MCF 10A (cell line): ENCODE data around the gene REXO4. TPM values are rescaled to one million over a fixed set of nuclear protein-coding genes. Genes with fewer than 3 reads are reported as not detected.

Experiments
- BruUV-seq: library from RNA; stranded (reverse); fragments of 400-500 nt; replicated peaks from 2 replicates; lab custom pipeline; 2021; lab: Mats Ljungman, UMichigan
- CTCF ChIA-PET: fragments of 300-600 bp; sonication (Branson Sonifier 250); formaldehyde crosslinking; extraction: SDS; loops from one replicate; lab custom pipeline; 2021; ENCODE audit warnings: antibody characterized with exemption, inconsistent platforms; lab: Yijun Ruan, JAX
- POLR2A ChIA-PET: fragments of 300-600, 350-650 bp; sonication (Branson Sonifier 250); formaldehyde crosslinking; extraction: SDS; loops from one replicate; lab custom pipeline; 2020; ENCODE audit warnings: antibody characterized with exemption, inconsistent platforms; lab: Yijun Ruan, JAX
- DNase-seq: peaks from one replicate; pipeline ENCODE4 v3.0.0-alpha.2; 2018; ENCODE audit not compliant: unreplicated experiment
- H3K27ac Mint-ChIP-seq: one replicate; pipeline ENCODE4 v1.8.0; 2022; ENCODE audit warnings: mild to moderate bottlenecking, low read depth, mixed read lengths; ENCODE audit not compliant: unreplicated experiment
- H3K27me3 Mint-ChIP-seq: one replicate; pipeline ENCODE4 v1.8.0; 2022; ENCODE audit warnings: mixed read lengths; ENCODE audit not compliant: insufficient read depth, unreplicated experiment
- H3K36me3 Mint-ChIP-seq: one replicate; pipeline ENCODE4 v1.8.0; 2022; ENCODE audit warnings: mild to moderate bottlenecking, moderate library complexity, mixed read lengths; ENCODE audit not compliant: insufficient read depth, unreplicated experiment
- H3K4me1 Mint-ChIP-seq: one replicate; pipeline ENCODE4 v1.8.0; 2022; ENCODE audit warnings: mixed read lengths; ENCODE audit not compliant: insufficient read depth, unreplicated experiment
- H3K4me3 Mint-ChIP-seq: one replicate; pipeline ENCODE4 v1.8.0; 2022; ENCODE audit warnings: mild to moderate bottlenecking, moderate library complexity, mixed read lengths; ENCODE audit not compliant: unreplicated experiment
- H3K9me3 Mint-ChIP-seq: one replicate; pipeline ENCODE4 v1.8.0; 2022; ENCODE audit warnings: mixed read lengths; ENCODE audit not compliant: unreplicated experiment
- intact Hi-C: fragments of 100-400 bp; cut with micrococcal nuclease; formaldehyde crosslinking; loops from 2 replicates; pipeline ENCODE4 v1.14.1; 2022
- total RNA-seq: library from RNA; stranded (reverse); gene quantifications from 2 replicates; pipeline ENCODE4 v1.2.3, GENCODE V29; 2022
- TF ChIP-seq, protein P1 (sequence below): fragments of 200-600 bp; IDR thresholded peaks from one replicate; pipeline ENCODE4 v1.8.0; 2022; ENCODE audit warnings: antibody characterized with exemption, mild to moderate bottlenecking; ENCODE audit not compliant: unreplicated experiment

Gene REXO4
- total RNA-seq, 1 experiment from 2014 or later: 38.1 TPM

DNA sequence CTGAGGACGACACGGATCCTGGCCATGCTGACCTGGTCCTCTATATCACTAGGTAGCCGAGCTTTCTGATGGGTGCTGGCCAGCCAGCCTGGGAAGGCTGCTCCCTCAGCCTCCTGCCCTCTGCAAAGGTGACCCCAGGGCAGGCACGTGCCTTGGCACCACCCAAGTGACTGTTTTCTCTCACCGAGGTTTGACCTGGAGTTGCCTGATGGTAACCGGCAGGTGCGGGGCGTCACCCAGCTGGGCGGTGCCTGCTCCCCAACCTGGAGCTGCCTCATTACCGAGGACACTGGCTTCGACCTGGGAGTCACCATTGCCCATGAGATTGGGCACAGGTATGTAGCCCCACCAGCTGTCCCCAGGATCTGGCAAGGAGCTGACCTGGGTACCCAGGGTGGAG lies 8.2 kb upstream of the REXO4 start:
- BruUV-seq: no TSS peak
- H3K27ac Mint-ChIP-seq: no peak overlapping the region
- no peaks in the 10 kb centered on the region for H3K36me3 Mint-ChIP-seq
- no peak for DNase-seq
- no peaks in the 10 kb centered on the region for H3K9me3 Mint-ChIP-seq
- intact Hi-C loops: no loop called here
- TF ChIP-seq, protein P1, sequence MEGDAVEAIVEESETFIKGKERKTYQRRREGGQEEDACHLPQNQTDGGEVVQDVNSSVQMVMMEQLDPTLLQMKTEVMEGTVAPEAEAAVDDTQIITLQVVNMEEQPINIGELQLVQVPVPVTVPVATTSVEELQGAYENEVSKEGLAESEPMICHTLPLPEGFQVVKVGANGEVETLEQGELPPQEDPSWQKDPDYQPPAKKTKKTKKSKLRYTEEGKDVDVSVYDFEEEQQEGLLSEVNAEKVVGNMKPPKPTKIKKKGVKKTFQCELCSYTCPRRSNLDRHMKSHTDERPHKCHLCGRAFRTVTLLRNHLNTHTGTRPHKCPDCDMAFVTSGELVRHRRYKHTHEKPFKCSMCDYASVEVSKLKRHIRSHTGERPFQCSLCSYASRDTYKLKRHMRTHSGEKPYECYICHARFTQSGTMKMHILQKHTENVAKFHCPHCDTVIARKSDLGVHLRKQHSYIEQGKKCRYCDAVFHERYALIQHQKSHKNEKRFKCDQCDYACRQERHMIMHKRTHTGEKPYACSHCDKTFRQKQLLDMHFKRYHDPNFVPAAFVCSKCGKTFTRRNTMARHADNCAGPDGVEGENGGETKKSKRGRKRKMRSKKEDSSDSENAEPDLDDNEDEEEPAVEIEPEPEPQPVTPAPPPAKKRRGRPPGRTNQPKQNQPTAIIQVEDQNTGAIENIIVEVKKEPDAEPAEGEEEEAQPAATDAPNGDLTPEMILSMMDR: no peak
- no peak overlapping the region for H3K4me3 Mint-ChIP-seq
- peaks cover 40% of the 10 kb centered on the region for H3K27me3 Mint-ChIP-seq
- H3K4me1 Mint-ChIP-seq: no peaks in the 10 kb centered on the region
- ChIA-PET POLR2A (no interaction called here), CTCF (interaction anchor here (1.2 kb wide), 1 partner anchor 24 kb away, joined by 3 read pairs; no protein-coding TSS in a partner anchor)

DNA sequence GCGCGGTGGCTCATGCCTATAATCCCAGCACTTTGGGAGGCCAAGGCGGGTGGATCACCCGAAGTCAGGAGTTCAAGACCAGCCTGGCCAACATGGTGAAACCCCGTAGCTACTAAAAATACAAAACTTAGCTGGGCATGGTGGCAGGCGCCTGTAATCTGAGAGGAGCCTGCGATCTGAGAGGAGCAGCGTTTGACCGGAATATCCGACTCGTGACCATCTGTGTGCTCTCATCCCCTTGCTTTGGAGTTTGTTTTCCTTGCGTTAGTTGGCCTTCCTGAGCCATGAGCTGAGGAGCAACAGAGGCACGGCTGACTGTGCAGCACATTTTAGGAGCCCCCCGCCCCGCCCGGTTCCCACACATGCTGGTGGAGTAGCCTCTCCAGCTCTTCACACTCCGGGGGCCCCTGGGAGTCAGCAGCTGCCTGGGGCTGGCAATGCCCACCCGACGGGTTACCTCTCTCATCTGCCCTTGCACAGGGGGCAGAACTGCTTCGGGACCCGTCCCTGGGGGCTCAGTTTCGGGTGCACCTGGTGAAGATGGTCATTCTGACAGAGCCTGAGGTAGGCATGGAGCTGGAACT lies 7.3 kb upstream of the REXO4 start:
- no peak for DNase-seq
- H3K4me1 Mint-ChIP-seq: no peaks in the 10 kb centered on the region
- ChIA-PET POLR2A (no interaction called here), CTCF (interaction anchor here (1.2 kb wide), 1 partner anchor 23 kb away, joined by 3 read pairs; no protein-coding TSS in a partner anchor)
- no peaks in the 10 kb centered on the region for H3K36me3 Mint-ChIP-seq
- H3K9me3 Mint-ChIP-seq: no peaks in the 10 kb centered on the region
- no peak overlapping the region for H3K4me3 Mint-ChIP-seq
- TF ChIP-seq, protein P1: no peak
- no peak overlapping the region for H3K27ac Mint-ChIP-seq
- no TSS peak for BruUV-seq
- intact Hi-C loops: no loop called here
- H3K27me3 Mint-ChIP-seq: peaks cover 40% of the 10 kb centered on the region

DNA sequence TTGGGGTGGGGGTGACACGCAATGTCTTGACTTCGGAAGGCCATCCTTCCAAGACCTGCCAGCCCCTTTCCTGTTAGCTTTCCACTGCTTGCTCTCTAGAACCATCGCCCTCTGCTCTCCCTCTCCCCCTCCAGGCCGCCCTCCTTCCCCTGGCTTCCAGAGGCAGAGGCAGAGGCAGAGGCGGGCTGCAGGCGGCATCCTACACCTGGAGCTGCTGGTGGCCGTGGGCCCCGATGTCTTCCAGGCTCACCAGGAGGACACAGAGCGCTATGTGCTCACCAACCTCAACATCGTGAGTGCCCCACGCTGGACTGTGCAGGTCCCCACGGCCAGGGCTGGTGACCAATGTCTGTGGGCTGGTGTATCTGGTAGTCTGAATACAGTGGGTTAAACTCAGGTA lies 6.4 kb upstream of the REXO4 start:
- no peaks in the 10 kb centered on the region for H3K9me3 Mint-ChIP-seq
- no peak for DNase-seq
- POLR2A ChIA-PET: no interaction called here
- TF ChIP-seq, protein P1: no peak
- peaks cover 40% of the 10 kb centered on the region for H3K27me3 Mint-ChIP-seq
- peaks cover 3% of the 10 kb centered on the region for H3K4me1 Mint-ChIP-seq
- no peak overlapping the region for H3K27ac Mint-ChIP-seq
- no TSS peak for BruUV-seq
- intact Hi-C loops: no loop called here
- CTCF ChIA-PET: no interaction called here
- no peaks in the 10 kb centered on the region for H3K36me3 Mint-ChIP-seq
- no peak overlapping the region for H3K4me3 Mint-ChIP-seq

DNA sequence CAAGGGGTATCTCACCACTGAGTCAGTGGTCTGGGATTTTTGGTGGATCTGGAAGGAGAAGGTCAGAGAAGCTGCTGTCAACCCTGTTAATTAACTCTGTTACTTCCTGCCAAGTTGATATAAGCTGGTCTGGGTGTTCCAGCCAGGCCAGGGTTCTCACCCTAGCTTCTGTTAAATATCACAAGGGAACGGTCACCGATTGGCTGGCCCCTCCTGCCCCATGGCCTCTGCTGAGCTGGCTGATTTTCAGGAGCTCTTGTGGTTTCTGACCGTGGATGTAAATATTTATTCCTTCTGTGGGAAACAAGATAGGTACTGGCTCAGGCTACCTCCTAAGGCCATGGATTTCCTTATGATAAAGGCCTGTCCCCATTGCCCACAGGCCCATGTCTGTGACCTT lies 5.4 kb upstream of the REXO4 start:
- Mint-ChIP-seq H3K36me3 (no peaks in the 10 kb centered on the region), H3K4me1 (peaks cover 7% of the 10 kb centered on the region), H3K4me3 (no peak overlapping the region), H3K27me3 (peaks cover 40% of the 10 kb centered on the region), H3K27ac (no peak overlapping the region), H3K9me3 (no peaks in the 10 kb centered on the region)
- BruUV-seq: no TSS peak
- intact Hi-C loops: no loop called here
- ChIA-PET CTCF (interaction anchor here (0.7 kb wide), 1 partner anchor 21 kb away, joined by 3 read pairs; no protein-coding TSS in a partner anchor), POLR2A (no interaction called here)
- no peak for DNase-seq
- TF ChIP-seq, protein P1: no peak
